ENCODE measurements around the gene SNTB2.

- TF ChIP-seq YY1 (IDR thresholded peaks at IDR 0.05; ENCODE audit: insufficient read depth, insufficient read length): no peak
- TF ChIP-seq SUZ12 (IDR thresholded peaks at IDR 0.05; ENCODE audit: extremely low read depth, insufficient read depth, insufficient read length): no peak
- no peak for TF ChIP-seq ZNF274 (IDR thresholded peaks at IDR 0.05; ENCODE audit: low read depth, low read length)
Observed at GRCh38 chr16:69201787-69202186, 14.8 kb downstream of the SNTB2 start.

Data from NT2/D1 (cell line).